ENCODE measurements around the gene BDH1.
"Not testable (repeated sequence)": the region's sequence is repeated elsewhere in the genome, so short reads cannot be mapped to it uniquely, and the experiment has no call there.

BDH1 gene

GRCh38 chr3:197578376-197578775 is 22.6 kb upstream of the BDH1 start:
- in situ Hi-C loops (cut with MboI; ENCODE audit: low sequenced_read_pairs) = no loop called here

GRCh38 chr3:197577366-197578074 is 21.8 kb upstream of the BDH1 start:
- in situ Hi-C loops (cut with MboI; ENCODE audit: low sequenced_read_pairs) = no loop called here

GRCh38 chr3:197576838-197577237 is 21.1 kb upstream of the BDH1 start:
- in situ Hi-C loops (cut with MboI; ENCODE audit: low sequenced_read_pairs) = no loop called here

- in situ Hi-C loops (cut with MboI; ENCODE audit: low sequenced_read_pairs) = no loop called here
Observed at GRCh38 chr3:197575362-197575761, 19.6 kb upstream of the BDH1 start.

DNA sequence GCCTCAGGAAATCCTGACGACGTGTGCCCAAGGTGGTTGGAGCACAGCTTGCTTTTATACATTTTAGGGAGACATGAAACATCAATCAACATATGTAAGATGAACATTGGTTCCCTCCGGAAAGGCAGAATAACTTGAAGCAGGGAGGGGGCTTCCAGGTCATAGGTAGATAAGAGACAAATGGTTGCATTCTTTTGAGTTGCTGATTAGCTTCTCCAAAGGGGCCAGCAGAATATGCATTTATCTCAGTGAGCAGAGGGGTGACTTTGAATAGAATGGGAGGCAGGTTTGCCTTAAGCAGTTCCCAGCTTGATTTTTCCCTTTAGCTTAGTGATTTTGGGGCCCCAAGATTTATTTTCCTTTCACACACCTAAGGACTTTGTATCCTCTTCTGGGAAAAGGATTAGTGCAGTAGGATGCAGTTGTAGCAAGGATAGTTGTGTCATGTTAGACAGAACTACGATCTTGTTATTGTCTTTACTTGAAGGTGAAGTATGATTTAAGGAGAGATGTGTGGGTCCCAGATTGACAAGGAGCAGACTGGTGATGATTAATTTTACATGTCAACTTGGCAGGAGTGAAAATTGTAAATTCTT is 18.7 kb upstream of the BDH1 start:
- in situ Hi-C loops (cut with MboI; ENCODE audit: low sequenced_read_pairs) = not testable (repeated sequence)

- in situ Hi-C loops (cut with MboI; ENCODE audit: low sequenced_read_pairs) = no loop called here
Observed at GRCh38 chr3:197573048-197573767, 17.4 kb upstream of the BDH1 start.

DNA sequence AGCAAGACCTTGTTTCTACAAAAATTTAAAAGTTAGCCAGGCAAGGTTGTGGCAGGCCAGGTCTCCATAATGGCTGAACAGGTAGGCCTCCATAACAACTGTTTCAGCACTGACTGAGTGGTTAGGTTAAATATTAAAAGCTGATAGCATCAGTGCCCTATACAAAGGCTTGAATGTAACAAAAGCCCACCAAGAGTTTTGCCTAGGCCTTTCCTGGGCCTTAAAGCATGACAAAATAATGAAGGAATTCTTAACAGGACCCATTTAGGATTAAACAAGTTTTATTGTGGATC is 16.1 kb upstream of the BDH1 start:
- in situ Hi-C loops (cut with MboI; ENCODE audit: low sequenced_read_pairs) = not testable (repeated sequence)

DNA sequence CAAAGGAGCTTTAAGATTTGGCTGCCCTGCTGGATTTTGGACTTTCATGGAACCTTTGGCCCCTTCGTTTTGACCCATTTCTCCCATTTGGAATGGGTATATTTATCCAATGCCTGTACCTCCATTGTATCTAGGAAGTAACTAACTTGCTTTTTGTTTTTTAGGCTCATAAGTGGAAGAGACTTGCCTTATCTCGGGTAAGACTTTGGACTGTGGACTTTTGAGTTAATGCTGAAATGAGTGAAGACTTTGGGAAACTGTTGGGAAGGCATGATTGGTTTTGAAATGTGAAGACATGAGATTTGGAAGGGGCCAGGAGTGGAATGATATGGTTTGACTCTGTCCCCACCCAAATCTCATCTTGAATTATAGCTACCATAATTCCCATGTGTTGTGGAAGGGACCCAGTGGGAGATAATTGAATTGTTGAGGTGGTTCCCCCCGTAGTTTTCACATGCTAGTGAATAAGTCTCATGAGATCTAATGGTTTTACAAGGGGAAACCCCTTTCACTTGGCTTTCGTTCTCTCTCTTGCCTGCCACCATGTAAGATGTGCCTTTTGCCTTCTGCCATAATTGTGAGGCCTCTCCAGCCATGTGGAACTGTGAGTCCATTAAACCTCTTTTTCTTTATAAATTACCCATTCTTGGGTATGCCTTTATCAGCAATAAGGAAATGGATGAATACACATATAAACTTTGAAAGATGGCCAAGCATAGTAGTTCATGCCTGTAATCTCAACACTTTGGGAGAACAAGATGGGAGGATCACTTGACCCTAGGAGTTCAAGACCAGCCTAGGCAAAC is 15.5 kb upstream of the BDH1 start:
- in situ Hi-C loops (cut with MboI; ENCODE audit: low sequenced_read_pairs) = not testable (repeated sequence)

GRCh38 chr3:197569433-197569832 is 13.7 kb upstream of the BDH1 start:
- in situ Hi-C loops (cut with MboI; ENCODE audit: low sequenced_read_pairs) = not testable (repeated sequence)

- in situ Hi-C loops (cut with MboI; ENCODE audit: low sequenced_read_pairs) = no loop called here
Observed at GRCh38 chr3:197567904-197568681, 12.3 kb upstream of the BDH1 start.

GRCh38 chr3:197566155-197566554 is 10.4 kb upstream of the BDH1 start:
- in situ Hi-C loops (cut with MboI; ENCODE audit: low sequenced_read_pairs) = not testable (repeated sequence)

GRCh38 chr3:197564097-197564843 is 8.5 kb upstream of the BDH1 start:
- in situ Hi-C loops (cut with MboI; ENCODE audit: low sequenced_read_pairs) = no loop called here

DNA sequence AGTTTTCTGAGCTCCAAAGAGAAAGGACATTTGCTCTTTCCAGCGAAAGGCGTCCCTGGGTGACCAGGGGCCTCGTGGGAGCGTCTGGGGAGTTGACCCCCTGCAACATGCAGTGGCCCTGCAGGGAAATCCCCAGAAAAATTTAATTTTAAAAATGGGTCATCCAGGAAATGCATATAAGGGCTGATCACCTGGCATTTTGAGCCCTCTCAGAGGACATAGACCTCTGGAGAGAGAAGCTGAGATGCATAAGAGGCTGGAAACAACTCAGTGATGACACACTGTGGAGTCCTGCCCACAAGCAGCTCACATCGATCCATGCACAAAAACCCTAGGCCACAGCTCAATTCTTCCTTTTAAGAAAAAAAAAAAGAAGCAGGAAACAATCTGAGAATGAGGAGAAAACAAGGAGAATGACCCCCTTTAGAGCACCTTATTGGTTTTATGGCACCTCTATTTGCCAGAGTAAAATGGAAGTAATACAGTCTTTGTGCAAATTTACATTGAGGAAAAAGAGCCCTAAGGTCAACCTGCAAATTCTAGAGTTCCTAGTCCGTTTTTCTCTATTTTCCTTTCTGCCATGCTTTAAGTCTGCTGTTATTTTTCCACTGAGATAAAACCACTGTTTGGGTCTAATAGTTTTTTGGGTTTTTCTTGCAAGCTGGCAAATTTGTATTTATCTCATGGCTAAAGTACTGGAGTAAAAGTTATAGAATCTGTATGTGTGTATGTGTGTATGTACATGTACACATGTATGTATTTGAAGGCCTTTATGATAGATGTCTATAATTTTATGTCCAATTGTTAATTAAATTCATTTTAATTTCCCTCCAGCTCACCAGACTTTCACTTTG is 6.9 kb upstream of the BDH1 start:
- in situ Hi-C loops (cut with MboI; ENCODE audit: low sequenced_read_pairs) = no loop called here

GRCh38 chr3:197561926-197562325 is 6.2 kb upstream of the BDH1 start:
- in situ Hi-C loops (cut with MboI; ENCODE audit: low sequenced_read_pairs) = no loop called here

- in situ Hi-C loops (cut with MboI; ENCODE audit: low sequenced_read_pairs) = no loop called here
Observed at GRCh38 chr3:197559651-197560050, 3.9 kb upstream of the BDH1 start.

DNA sequence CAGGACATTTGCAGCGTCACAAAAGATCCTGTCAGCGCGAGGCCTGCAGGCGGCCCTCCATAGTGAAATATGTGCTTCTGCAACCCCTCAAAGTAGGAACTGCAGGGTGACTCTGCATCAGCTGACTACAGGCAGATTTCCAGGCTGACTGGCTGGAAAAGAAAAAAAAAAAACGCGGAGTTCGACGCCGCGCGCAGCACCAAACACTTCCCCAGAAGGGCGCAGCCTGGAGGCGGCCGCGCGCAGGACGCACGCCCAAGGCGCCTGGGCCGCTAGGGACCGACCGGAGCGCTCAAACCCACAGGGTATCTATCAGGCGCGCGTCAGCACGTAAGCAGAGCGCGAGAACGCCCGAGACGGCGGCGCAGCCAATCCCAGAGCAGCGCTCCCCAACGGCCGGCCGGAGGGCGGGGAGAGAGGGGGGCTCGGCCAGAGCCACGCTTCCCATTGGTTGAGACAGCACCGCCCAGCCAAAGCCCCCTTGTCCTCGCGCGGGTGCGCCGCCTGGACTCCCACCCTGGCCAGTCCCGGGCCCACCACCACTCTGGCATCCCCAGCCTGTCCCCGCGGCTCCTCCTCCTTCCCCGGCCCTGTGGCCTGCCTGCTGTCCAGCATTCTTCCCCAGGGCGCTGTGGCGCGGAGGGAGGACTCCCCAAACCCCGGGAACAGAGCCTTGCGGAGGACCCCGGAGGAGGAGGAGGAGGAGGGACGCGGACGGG is 1.0 kb downstream of the BDH1 start:
- in situ Hi-C loops (cut with MboI; ENCODE audit: low sequenced_read_pairs) = no loop called here

- in situ Hi-C loops (cut with MboI; ENCODE audit: low sequenced_read_pairs) = no loop called here
Observed at GRCh38 chr3:197554196-197554561, 1.6 kb downstream of the BDH1 start.

DNA sequence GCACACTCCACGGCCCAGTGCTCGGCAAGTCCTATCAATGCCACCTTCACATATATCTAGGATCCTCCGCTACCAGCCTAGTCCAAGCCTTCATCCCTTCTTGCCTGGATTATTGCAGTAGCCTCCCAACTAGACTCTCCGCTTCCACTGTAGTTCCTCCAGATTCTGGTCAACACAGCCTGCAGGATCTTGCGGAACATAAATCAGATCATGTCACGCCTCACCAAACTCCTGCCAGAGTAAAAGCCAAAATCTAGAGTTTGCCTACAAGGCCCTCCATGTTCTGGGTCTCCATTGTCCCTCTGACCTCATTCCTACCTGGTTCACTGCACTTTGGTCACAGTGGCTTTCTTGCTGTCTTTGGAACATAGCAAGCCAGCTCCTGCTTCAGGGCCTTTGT is 3.6 kb downstream of the BDH1 start:
- in situ Hi-C loops (cut with MboI; ENCODE audit: low sequenced_read_pairs) = no loop called here

DNA sequence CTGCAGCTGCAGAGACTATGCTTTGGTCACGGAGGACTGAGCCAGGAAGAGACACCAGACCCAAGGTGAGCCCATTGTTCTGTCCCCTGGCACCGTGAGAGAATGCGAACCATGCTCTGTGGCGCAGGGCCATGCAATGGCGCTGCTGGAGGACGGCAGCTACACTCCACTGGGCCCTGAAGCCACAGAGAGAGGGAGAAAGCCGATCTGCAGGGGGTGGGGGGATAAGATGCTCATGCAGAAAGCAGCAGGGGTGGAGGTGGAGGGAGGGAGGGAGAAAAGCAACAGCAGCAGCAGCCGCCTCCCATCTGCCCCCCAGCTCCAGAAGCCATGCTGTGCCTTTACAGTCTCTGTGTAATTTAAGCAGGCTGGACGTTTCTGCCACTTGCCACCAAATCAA is 5.3 kb downstream of the BDH1 start:
- in situ Hi-C loops (cut with MboI; ENCODE audit: low sequenced_read_pairs) = no loop called here

Data from HL-60/S4 treated with phorbol 12-myristate 13-acetate at 8.2 ng/mL for 4 days and 3 days (cell line).